Fibroblast of gingiva (primary cell): Measurements from ENCODE around the gene PPOX.

Source experiments
- DNase-seq: peaks from one replicate; pipeline ENCODE4 v3.0.0-alpha.2; 2011; ENCODE audit warnings: low read depth

Gene PPOX

DNA sequence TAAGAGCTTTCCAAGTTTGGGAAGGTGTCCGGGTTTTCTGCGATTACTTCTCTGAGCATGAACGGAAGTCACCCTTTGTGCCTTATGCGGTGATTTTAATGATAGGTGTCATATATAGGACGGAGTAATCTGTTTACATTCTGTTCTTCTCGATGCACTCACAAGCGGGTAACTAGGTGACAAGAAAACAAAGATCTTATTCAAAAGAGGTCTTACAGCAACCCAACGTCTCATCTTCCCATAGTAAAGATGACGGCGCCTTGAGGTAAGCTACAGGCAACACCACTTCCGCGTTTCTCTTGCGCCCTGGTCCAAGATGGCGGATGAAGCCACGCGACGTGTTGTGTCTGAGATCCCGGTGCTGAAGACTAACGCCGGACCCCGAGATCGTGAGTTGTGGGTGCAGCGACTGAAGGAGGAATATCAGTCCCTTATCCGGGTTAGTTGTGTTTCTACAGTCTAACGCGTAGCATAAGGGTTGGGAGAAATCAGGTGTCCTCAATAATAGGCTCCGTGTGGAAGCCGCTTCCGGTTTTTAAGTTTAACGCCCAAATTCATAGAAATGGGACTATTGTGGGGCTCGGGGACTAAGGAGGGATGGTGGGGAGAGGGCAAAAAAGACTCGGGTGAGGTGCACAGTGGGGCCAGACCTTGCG, 12.4 kb upstream of the PPOX start, which contains the start of gene UFC1:
Gene UFC1 (plus strand): TSS at position 297 of the 656 bp plus-strand sequence. CDS start 20 bp downstream, at position 317.
- DNase-seq: peak; percentile 91

DNA sequence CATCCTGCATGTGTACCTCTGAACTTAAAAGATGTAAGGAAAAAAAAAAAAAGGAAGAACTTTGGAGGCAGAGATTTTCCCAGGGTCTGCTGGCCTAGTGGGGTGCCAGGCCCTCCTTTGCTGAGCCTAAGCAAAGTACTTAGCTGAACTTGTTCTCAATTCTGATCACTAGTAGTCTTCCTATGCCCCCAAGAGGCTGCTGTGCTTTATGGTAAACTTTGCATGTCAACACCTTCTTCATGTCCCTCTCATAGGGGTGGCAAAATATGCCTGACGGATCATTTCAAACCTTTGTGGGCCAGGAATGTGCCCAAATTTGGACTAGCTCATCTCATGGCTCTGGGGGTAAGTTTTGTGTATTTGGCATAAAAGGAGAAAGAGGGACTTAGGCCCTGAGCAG, 8.4 kb upstream of the PPOX start:
- no peak for DNase-seq

- no peak for DNase-seq
These were observed 7.8 kb upstream of the PPOX start for GRCh38 chr1:161158316-161159010.

DNA sequence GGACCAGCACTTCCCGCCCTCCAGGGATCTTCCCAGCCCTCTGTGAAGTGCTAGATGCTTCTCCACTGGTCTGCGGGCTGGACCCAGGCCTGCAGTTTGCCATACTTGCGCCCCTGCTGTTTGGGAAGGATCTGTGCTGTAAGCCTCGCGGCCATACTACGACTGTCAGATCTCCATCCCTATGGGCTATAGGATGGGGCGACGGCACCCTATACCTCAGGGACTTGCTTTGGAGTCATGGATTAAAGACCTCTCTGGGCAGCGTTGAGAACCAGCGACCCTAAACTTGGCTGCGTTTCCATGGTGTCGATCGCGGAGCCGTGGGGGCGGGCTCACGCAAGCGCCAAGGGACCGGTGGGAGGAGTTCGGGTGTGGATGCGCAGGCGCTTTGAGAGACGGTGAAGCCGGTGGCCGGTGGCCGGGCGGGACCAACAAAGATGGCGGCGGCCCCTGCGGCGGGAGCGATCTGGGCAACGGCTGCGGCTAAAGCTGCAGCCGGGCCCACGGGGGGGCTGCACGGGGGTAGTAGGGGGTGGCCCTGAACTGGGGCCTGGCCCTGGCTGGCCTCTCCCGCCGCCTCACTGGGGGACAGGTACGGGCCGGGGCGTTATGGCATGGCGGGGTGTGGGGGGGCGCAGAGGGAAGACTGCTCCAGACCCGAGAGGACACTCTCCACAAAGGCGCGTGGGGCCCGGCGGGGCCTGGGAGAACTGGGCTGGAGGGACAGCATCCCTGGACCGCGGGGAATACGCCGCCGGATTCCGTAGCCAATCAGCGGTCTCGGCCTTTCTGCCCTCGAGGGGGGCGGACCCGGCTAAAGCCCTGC, 6.9 kb upstream of the PPOX start, which contains the start of gene USP21:
Gene USP21 (plus strand): TSS at position 414 of the 826 bp plus-strand sequence. CDS start 1,141 bp downstream, outside the sequence.
- peak; percentile 86 for DNase-seq

- DNase-seq: no peak
These were observed 6.3 kb upstream of the PPOX start for GRCh38 chr1:161159913-161160243.

DNA sequence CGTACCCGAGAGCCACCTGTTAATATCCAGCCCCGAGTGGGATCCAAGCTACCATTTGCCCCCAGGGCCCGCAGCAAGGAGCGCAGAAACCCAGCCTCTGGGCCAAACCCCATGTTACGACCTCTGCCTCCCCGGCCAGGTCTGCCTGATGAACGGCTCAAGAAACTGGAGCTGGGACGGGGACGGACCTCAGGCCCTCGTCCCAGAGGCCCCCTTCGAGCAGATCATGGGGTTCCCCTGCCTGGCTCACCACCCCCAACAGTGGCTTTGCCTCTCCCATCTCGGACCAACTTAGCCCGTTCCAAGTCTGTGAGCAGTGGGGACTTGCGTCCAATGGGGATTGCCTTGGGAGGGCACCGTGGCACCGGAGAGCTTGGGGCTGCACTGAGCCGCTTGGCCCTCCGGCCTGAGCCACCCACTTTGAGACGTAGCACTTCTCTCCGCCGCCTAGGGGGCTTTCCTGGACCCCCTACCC, 5.5 kb upstream of the PPOX start:
- no peak for DNase-seq

- no peak for DNase-seq
These were observed 4.6 kb upstream of the PPOX start for GRCh38 chr1:161161652-161162051.

GRCh38 chr1:161162052-161162451, 4.2 kb upstream of the PPOX start:
- DNase-seq: no peak

DNA sequence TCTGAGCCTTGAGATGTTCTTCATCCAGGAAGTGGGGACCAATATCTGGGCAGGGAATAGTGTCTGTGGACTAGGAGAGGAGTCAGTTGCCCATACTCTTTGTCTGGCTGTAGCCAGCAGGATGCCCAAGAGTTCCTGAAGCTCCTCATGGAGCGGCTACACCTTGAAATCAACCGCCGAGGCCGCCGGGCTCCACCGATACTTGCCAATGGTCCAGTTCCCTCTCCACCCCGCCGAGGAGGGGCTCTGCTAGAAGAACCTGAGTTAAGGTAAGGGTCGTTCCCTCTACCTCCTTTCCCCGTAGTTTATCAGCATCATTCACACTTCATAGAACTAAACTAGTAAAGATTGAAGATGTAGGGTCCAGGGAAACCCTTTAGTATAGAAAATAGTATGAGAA, 3.4 kb upstream of the PPOX start:
- DNase-seq: no peak

DNA sequence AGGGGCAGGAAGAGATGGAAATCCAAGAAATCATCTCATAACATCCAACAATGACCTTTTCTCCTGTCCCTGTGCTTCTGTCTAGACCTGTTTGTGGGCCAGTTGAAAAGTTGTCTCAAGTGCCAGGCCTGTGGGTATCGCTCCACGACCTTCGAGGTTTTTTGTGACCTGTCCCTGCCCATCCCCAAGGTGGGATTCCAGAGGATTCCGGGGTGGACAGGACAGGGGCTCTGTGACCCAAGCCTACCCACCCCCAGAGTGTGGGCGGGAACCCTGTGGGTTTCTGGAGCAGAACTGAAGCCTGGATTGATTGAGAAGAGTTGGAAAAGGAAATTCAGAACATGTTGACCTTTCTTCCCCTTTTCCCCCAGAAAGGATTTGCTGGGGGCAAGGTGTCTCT, 2.4 kb upstream of the PPOX start:
- no peak for DNase-seq

GRCh38 chr1:161164901-161165610, 1.2 kb upstream of the PPOX start:
- DNase-seq: no peak

DNA sequence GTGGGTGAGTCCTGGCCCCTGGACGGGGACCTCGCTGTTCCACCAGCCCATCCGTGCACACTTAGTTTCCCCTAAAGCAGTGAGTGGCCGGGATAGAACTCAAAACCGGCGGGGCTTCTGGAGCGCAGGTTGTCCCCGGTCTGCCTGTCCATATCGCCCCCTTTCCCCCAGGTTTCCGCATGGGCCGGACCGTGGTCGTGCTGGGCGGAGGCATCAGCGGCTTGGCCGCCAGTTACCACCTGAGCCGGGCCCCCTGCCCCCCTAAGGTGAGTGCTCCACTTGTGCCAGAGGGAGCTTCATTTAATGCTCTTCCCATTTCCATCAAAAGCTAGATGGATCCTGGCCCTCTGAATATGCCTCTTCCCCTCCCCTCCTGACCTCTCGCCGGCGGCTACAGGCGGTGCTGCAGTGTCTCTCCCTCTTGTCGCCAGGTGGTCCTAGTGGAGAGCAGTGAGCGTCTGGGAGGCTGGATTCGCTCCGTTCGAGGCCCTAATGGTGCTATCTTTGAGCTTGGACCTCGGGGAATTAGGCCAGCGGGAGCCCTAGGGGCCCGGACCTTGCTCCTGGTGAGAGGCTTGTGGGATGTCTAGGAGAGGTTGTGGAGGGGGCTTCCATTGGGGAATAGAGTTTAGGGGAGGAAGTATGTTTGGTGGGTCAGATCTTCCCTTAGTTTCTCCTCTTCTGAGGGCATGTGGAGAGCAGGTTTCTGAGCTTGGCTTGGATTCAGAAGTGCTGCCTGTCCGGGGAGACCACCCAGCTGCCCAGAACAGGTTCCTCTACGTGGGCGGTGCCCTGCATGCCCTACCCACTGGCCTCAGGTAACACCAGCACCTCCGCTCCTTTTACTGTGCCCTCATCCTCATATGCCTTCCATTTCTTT, 683 bp downstream of the PPOX start:
- DNase-seq: no peak

GRCh38 chr1:161168906-161169305, 2.7 kb downstream of the PPOX start:
- DNase-seq: no peak

GRCh38 chr1:161171191-161171590, 5.0 kb downstream of the PPOX start:
- no peak for DNase-seq

- no peak for DNase-seq
These were observed 5.5 kb downstream of the PPOX start for GRCh38 chr1:161171696-161172095.

GRCh38 chr1:161172349-161172748, 6.1 kb downstream of the PPOX start:
- no peak for DNase-seq

DNA sequence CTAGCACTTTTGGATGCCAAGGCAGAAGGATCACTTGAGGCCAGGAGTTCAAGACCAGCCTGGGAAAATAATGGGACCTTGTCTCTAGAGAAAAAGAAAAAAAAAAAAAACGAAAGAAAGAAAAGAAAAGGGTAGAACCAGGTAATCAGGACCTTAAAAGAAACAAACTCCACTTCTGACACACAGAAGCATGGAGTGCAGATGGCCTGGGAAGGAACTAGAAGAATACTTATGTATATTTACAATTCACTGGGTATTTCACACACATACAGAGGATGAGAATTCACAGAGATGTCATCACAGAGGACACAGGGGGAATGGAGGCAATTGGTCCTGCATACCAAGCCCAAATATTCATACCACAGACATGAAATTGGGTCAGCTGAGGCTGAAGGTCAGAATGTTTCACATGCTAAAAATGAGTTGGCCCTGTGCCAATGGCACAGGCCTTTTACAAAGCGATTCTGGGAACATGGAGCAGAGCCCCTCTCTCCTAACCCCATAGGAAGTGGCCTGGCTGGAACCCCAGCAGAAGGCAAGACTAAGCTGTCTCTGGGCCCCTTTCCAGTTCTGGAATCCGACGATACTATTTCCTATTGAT, 6.7 kb downstream of the PPOX start:
- DNase-seq: peak; percentile 99

DNA sequence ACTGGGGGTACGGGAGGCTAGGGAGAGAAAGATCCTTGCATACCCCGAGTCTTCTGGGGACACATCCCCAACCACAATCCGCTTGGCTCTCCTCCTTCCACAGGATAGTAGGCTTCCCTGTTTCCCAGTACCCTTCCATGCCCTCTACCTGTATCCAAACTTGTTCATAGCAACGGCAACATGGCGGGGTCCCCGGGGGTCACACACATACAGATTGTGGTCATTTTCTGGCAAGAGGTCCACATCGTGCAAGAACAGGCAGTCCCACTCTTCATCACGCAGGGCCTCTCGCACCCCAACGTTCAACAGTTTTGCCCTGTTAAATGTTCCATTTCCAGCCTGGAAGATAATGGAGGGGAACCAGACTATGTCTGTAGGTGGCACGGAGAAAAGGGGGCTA, 7.5 kb downstream of the PPOX start:
- no peak for DNase-seq

- DNase-seq: no peak
These were observed 8.7 kb downstream of the PPOX start for GRCh38 chr1:161174911-161175310.

- no peak for DNase-seq
These were observed 9.7 kb downstream of the PPOX start for GRCh38 chr1:161175771-161176453.
